Hepatocyte (in vitro differentiated cells): ENCODE measurements around the gene BRI3. TPM values are rescaled to one million over a fixed set of nuclear protein-coding genes. Genes with fewer than 3 reads are reported as not detected.

Experiments
- DNase-seq: peaks from one replicate; pipeline ENCODE4 v3.0.0-alpha.2; 2016; ENCODE audit warnings: low spot score
- H2AFZ ChIP-seq: fragments of 200-600 bp; sonication (generic); 2 replicates; pipeline ENCODE4 v1.6.0; 2016; ENCODE audit warnings: antibody characterized with exemption, mild to moderate bottlenecking
- H3K27ac ChIP-seq: fragments of 200-600 bp; sonication (generic); 2 replicates; pipeline ENCODE4 v1.5.1; 2016; ENCODE audit warnings: mild to moderate bottlenecking
- H3K27me3 ChIP-seq: fragments of 200-600 bp; sonication (generic); 2 replicates; pipeline ENCODE4 v1.6.1; 2016
- H3K36me3 ChIP-seq: fragments of 200-600 bp; sonication (generic); replicated peaks from 2 replicates; pipeline ENCODE4 v1.5.1; 2016; ENCODE audit warnings: low read depth; ENCODE audit not compliant: insufficient read depth
- H3K4me1 ChIP-seq: fragments of 200-600 bp; sonication (generic); 2 replicates; pipeline ENCODE4 v1.5.1; 2016; ENCODE audit warnings: mild to moderate bottlenecking, moderate library complexity; ENCODE audit not compliant: insufficient read depth
- H3K4me2 ChIP-seq: fragments of 200-600 bp; sonication (generic); 2 replicates; pipeline ENCODE4 v1.6.0; 2016
- H3K4me3 ChIP-seq: fragments of 200-600 bp; sonication (generic); 2 replicates; pipeline ENCODE4 v1.5.1; 2016; ENCODE audit warnings: mild to moderate bottlenecking
- H3K79me2 ChIP-seq: fragments of 200-600 bp; sonication (generic); 2 replicates; pipeline ENCODE4 v1.6.0; 2017; ENCODE audit warnings: mild to moderate bottlenecking
- H3K9me2 ChIP-seq: fragments of 200-600 bp; sonication (generic); replicated peaks from 2 replicates; pipeline ENCODE4 v1.6.0; 2017; ENCODE audit warnings: mild to moderate bottlenecking; ENCODE audit not compliant: insufficient read depth
- H3K9me3 ChIP-seq: fragments of 200-600 bp; sonication (generic); 2 replicates; pipeline ENCODE4 v1.5.1; 2016; ENCODE audit warnings: low read depth, mild to moderate bottlenecking
- H4K20me1 ChIP-seq: fragments of 200-600 bp; sonication (generic); 2 replicates; pipeline ENCODE4 v1.6.0; 2016; ENCODE audit warnings: mild to moderate bottlenecking; ENCODE audit not compliant: insufficient read depth, poor library complexity, severe bottlenecking
- CTCF ChIP-seq: fragments of 200-600 bp; sonication (generic); IDR thresholded peaks from 2 replicates; pipeline ENCODE4 v1.5.1; 2016; ENCODE audit warnings: antibody characterized with exemption, mild to moderate bottlenecking; ENCODE audit not compliant: poor library complexity
- EZH2 ChIP-seq: fragments of 200-600 bp; sonication (generic); IDR thresholded peaks from 2 replicates; pipeline ENCODE4 v1.6.1; 2016; ENCODE audit warnings: antibody characterized with exemption, mild to moderate bottlenecking, borderline replicate concordance
- EZH2phosphoT487 ChIP-seq: fragments of 200-600 bp; sonication (generic); IDR thresholded peaks from one replicate; pipeline ENCODE4 v1.6.1; 2018; ENCODE audit warnings: antibody characterized with exemption, mild to moderate bottlenecking, low read depth, moderate library complexity; ENCODE audit not compliant: unreplicated experiment, severe bottlenecking
- WGBS: methylation state at CpG from one replicate; pipeline ENCODE4 v1.1.6; 2016; ENCODE audit warnings: low lambda C conversion rate; ENCODE audit errors: missing lambda C conversion rate; 5-methylcytosine and 5-hydroxymethylcytosine counted together
- polyA plus RNA-seq: library from polyadenylated mRNA; unstranded; fragments of >200 nt; fragmentation: Nextera tagmentation; extraction: Ambion mirVana; gene quantifications from 2 replicates; pipeline ENCODE4 v1.2.1, GENCODE V29; 2016
- total RNA-seq: library from RNA; depleted of rRNA; stranded (reverse); fragments of >200 nt; gene quantifications from 2 replicates; pipeline ENCODE4 v1.2.3, GENCODE V29; 2014

BRI3 gene
- total and polyA plus RNA-seq, 2 experiments from 2014 or later, result 71.5 to 101 TPM

- Histone ChIP-seq H4K20me1 (peaks cover 74% of the 10 kb centered on the region), H3K9me3 (no peaks in the 10 kb centered on the region), H3K4me1 (peaks cover 43% of the 10 kb centered on the region), H3K9me2 (no peaks in the 10 kb centered on the region), H3K27me3 (no peaks in the 10 kb centered on the region), H3K36me3 (no peaks in the 10 kb centered on the region), H2AFZ (no peak overlapping the region), H3K27ac (peak overlapping the region; percentile 95), H3K4me3 (no peak overlapping the region), H3K4me2 (peak overlapping the region; percentile 96), H3K79me2 (peaks cover 82% of the 10 kb centered on the region)
- no peak for DNase-seq
- 89% methylated on average over 19 of the region's 21 CpGs for WGBS
- TF ChIP-seq CTCF (no peak), EZH2phosphoT487 (no peak), EZH2 (no peak)
These were observed 3.9 kb downstream of the BRI3 start for GRCh38 chr7:98285157-98286092.

GRCh38 chr7:98286093-98286539, 4.6 kb downstream of the BRI3 start:
- Histone ChIP-seq H3K9me2 (no peaks in the 10 kb centered on the region), H3K4me3 (no peak overlapping the region), H3K36me3 (no peaks in the 10 kb centered on the region), H4K20me1 (peaks cover 80% of the 10 kb centered on the region), H3K27ac (peak overlapping the region; percentile 95), H3K79me2 (peaks cover 84% of the 10 kb centered on the region), H3K4me2 (peak overlapping the region; percentile 96), H3K4me1 (peaks cover 37% of the 10 kb centered on the region), H2AFZ (no peak overlapping the region), H3K27me3 (no peaks in the 10 kb centered on the region), H3K9me3 (no peaks in the 10 kb centered on the region)
- WGBS, result 66% methylated on average over 14 of the region's 14 CpGs
- TF ChIP-seq EZH2phosphoT487 (no peak), CTCF (no peak), EZH2 (no peak)
- DNase-seq, result peak; percentile 57

- TF ChIP-seq EZH2 (no peak), CTCF (no peak), EZH2phosphoT487 (no peak)
- Histone ChIP-seq H2AFZ (no peak overlapping the region), H3K9me3 (no peaks in the 10 kb centered on the region), H3K79me2 (peaks cover 82% of the 10 kb centered on the region), H3K36me3 (no peaks in the 10 kb centered on the region), H3K4me2 (peak overlapping the region; percentile 96), H3K4me1 (peaks cover 37% of the 10 kb centered on the region), H4K20me1 (peaks cover 86% of the 10 kb centered on the region), H3K27ac (peak overlapping the region; percentile 95), H3K27me3 (no peaks in the 10 kb centered on the region), H3K4me3 (no peak overlapping the region), H3K9me2 (no peaks in the 10 kb centered on the region)
- DNase-seq, result peak; percentile 8
- WGBS, result 84% methylated on average over 21 of the region's 21 CpGs
These were observed 5.4 kb downstream of the BRI3 start for GRCh38 chr7:98286701-98287485.
